A549 treated with AZD9567 at 1 μM for 4 hours (cell line): ENCODE results near the gene TBC1D3I. TPM values are rescaled to one million over a fixed set of nuclear protein-coding genes. Genes with fewer than 3 reads are reported as not detected.

Experiments used
- total RNA-seq: library from RNA; stranded (reverse); fragments of 200-300 nt; extraction: Qiagen RNA extraction; gene quantifications from 5 replicates; pipeline ENCODE4 v1.2.3, GENCODE V29; 2022; ENCODE audit not compliant: insufficient read depth

TBC1D3I gene
- total RNA-seq: 0.10 to 0.60 TPM (median 0.27 TPM) in 4 of 5 replicates, not detected in the other

GRCh38 chr17:36264470-36264869 lies at the start of gene TBC1D3I:
TSS of gene TBC1D3I (minus strand) at chr17:36264570. CDS start at chr17:36262985, 1,585 bp downstream.

GRCh38 chr17:36210439-36211211 lies 53.7 kb downstream of the TBC1D3I start, which contains the start of gene CCL4L2:
TSS of gene CCL4L2 (plus strand) at chr17:36211063.

Other genes starting within 250 kb of the TBC1D3I start
- gene CCL23, start 246.6 kb downstream of the TBC1D3I start, total RNA-seq: not detected in 5 replicates
- gene CCL18, start 200.3 kb downstream of the TBC1D3I start, total RNA-seq: not detected in 5 replicates
- gene CCL3, start 174.4 kb downstream of the TBC1D3I start, total RNA-seq: not detected in 5 replicates
- not detected in 5 replicates for gene CCL4, start 160.7 kb downstream of the TBC1D3I start, total RNA-seq
- gene TBC1D3B, start 87.9 kb downstream of the TBC1D3I start, total RNA-seq: 3.5 to 4.6 TPM (median 3.8 TPM) in 4 of 5 replicates, not detected in the other
- not detected in 5 replicates for gene CCL3L1, start 67.8 kb downstream of the TBC1D3I start, total RNA-seq
- not detected in 5 replicates for gene CCL4L2, start 53.5 kb downstream of the TBC1D3I start, total RNA-seq
- not detected in 5 replicates for gene TBC1D3G, start 59.3 kb upstream of the TBC1D3I start, total RNA-seq
- gene TBC1D3H, start 123.9 kb upstream of the TBC1D3I start, total RNA-seq: not detected in 5 replicates
- 52.6 to 89.5 TPM (median 86.9 TPM) in 5 replicates for gene ZNHIT3, start 222.1 kb upstream of the TBC1D3I start, total RNA-seq